DOHH2 (cell line): ENCODE data around the gene CD99.

Source experiments
- H3F3A ChIP-seq: fragments of 200-600 bp; sonication (generic), shearing (Covaris generic); 2 replicates; pipeline ENCODE4 v1.6.0; 2016; ENCODE audit warnings: antibody characterized with exemption, mild to moderate bottlenecking; ENCODE audit not compliant: control insufficient read depth, insufficient read depth
- H3K27ac ChIP-seq: fragments of 200-600 bp; sonication (generic); 2 replicates; pipeline ENCODE4 v1.5.1; 2014; ENCODE audit warnings: low read depth, mild to moderate bottlenecking, low read length, moderate library complexity
- H3K27me3 ChIP-seq: fragments of 200-600 bp; sonication (generic); 2 replicates; pipeline ENCODE4 v1.6.1; 2014; ENCODE audit warnings: mild to moderate bottlenecking, low read length, mixed read lengths; ENCODE audit not compliant: control insufficient read depth
- H3K36me3 ChIP-seq: fragments of 200-600 bp; sonication (generic); 2 replicates; pipeline ENCODE4 v1.6.1; 2014; ENCODE audit warnings: mild to moderate bottlenecking, low read length, moderate library complexity, mixed read lengths; ENCODE audit not compliant: control insufficient read depth
- H3K4me1 ChIP-seq: fragments of 200-600 bp; sonication (generic); 2 replicates; pipeline ENCODE4 v1.6.1; 2014; ENCODE audit warnings: mild to moderate bottlenecking, low read length, mixed read lengths; ENCODE audit not compliant: control insufficient read depth
- H3K4me2 ChIP-seq: fragments of 200-600 bp; sonication (generic); 2 replicates; pipeline ENCODE4 v1.6.0; 2014; ENCODE audit warnings: mild to moderate bottlenecking, low read length, moderate library complexity
- H3K4me3 ChIP-seq: fragments of 200-600 bp; sonication (generic); 2 replicates; pipeline ENCODE4 v1.5.1; 2014; ENCODE audit warnings: mild to moderate bottlenecking, low read length, mixed read lengths
- H3K79me2 ChIP-seq: fragments of 200-600 bp; sonication (generic); 2 replicates; pipeline ENCODE4 v1.6.1; 2014; ENCODE audit warnings: mild to moderate bottlenecking, low read length, mixed read lengths; ENCODE audit not compliant: control insufficient read depth
- H3K9me2 ChIP-seq: fragments of 200-600 bp; sonication (generic); replicated peaks from 2 replicates; pipeline ENCODE4 v1.6.1; 2014; ENCODE audit warnings: mild to moderate bottlenecking, low read length, mixed read lengths; ENCODE audit not compliant: control insufficient read depth
- H3K9me3 ChIP-seq: fragments of 200-600 bp; sonication (generic); 2 replicates; pipeline ENCODE4 v1.6.1; 2014; ENCODE audit warnings: antibody characterized with exemption, low read length, mixed read lengths; ENCODE audit not compliant: control insufficient read depth, insufficient read depth
- H4K20me1 ChIP-seq: fragments of 200-600 bp; sonication (generic); 2 replicates; pipeline ENCODE4 v1.6.0; 2014; ENCODE audit warnings: low read depth, mild to moderate bottlenecking, antibody characterized with exemption, low read length, moderate library complexity; ENCODE audit not compliant: control insufficient read depth, insufficient read depth
- CTCF ChIP-seq: fragments of 200-600 bp; sonication (generic); IDR thresholded peaks from one replicate; pipeline ENCODE4 v1.5.1; 2014; ENCODE audit warnings: antibody characterized with exemption, mild to moderate bottlenecking, low read depth, low read length; ENCODE audit not compliant: poor library complexity, severe bottlenecking
- EZH2phosphoT487 ChIP-seq: fragments of 200-600 bp; sonication (generic); IDR thresholded peaks from 2 replicates; pipeline ENCODE4 v1.6.1; 2017; ENCODE audit warnings: borderline replicate concordance, mild to moderate bottlenecking, antibody characterized with exemption, low read length, moderate library complexity, mixed read lengths

The CD99 gene

GRCh38 chrX:2782778-2783177 lies 91.7 kb downstream of the CD99 start:
- TF ChIP-seq CTCF: no peak
- no peak for TF ChIP-seq EZH2phosphoT487
- H3K27ac ChIP-seq: no peak overlapping the region
- H3K4me2 ChIP-seq: no peak overlapping the region
- H3K79me2 ChIP-seq: no peaks in the 10 kb centered on the region
- H4K20me1 ChIP-seq: no peaks in the 10 kb centered on the region
- no peaks in the 10 kb centered on the region for H3K9me2 ChIP-seq
- H3K4me3 ChIP-seq: no peak overlapping the region
- no peaks in the 10 kb centered on the region for H3K9me3 ChIP-seq
- H3K27me3 ChIP-seq: no peaks in the 10 kb centered on the region
- no peaks in the 10 kb centered on the region for H3F3A ChIP-seq
- no peaks in the 10 kb centered on the region for H3K36me3 ChIP-seq
- no peaks in the 10 kb centered on the region for H3K4me1 ChIP-seq

- Histone ChIP-seq H3K36me3 (no peaks in the 10 kb centered on the region), H3K4me2 (no peak overlapping the region), H3K27ac (no peak overlapping the region), H3K4me3 (no peak overlapping the region), H3K27me3 (no peaks in the 10 kb centered on the region), H3K4me1 (no peaks in the 10 kb centered on the region), H3K9me2 (no peaks in the 10 kb centered on the region), H3F3A (no peaks in the 10 kb centered on the region), H3K79me2 (no peaks in the 10 kb centered on the region), H4K20me1 (no peaks in the 10 kb centered on the region), H3K9me3 (no peaks in the 10 kb centered on the region)
- TF ChIP-seq EZH2phosphoT487 (no peak), CTCF (no peak)
These were observed 92.9 kb downstream of the CD99 start for GRCh38 chrX:2784026-2784425.

- TF ChIP-seq EZH2phosphoT487: no peak
- TF ChIP-seq CTCF: no peak
- Histone ChIP-seq H3K4me2 (no peak overlapping the region), H3K79me2 (no peaks in the 10 kb centered on the region), H3F3A (no peaks in the 10 kb centered on the region), H4K20me1 (no peaks in the 10 kb centered on the region), H3K36me3 (no peaks in the 10 kb centered on the region), H3K4me1 (no peaks in the 10 kb centered on the region), H3K27me3 (no peaks in the 10 kb centered on the region), H3K4me3 (no peak overlapping the region), H3K9me2 (no peaks in the 10 kb centered on the region), H3K27ac (no peak overlapping the region), H3K9me3 (no peaks in the 10 kb centered on the region)
These were observed 94.4 kb downstream of the CD99 start for GRCh38 chrX:2785538-2785937.

- TF ChIP-seq EZH2phosphoT487 (no peak), CTCF (no peak)
These were observed 97.9 kb downstream of the CD99 start for GRCh38 chrX:2788980-2789379.

More at GRCh38 chrX:2788980-2789379, 97.9 kb downstream of the CD99 start:
- H3K4me1 ChIP-seq: no peaks in the 10 kb centered on the region
- H3K9me2 ChIP-seq: no peaks in the 10 kb centered on the region
- H3K27me3 ChIP-seq: no peaks in the 10 kb centered on the region
- no peaks in the 10 kb centered on the region for H3F3A ChIP-seq
- no peaks in the 10 kb centered on the region for H3K9me3 ChIP-seq
- H3K79me2 ChIP-seq: no peaks in the 10 kb centered on the region
- H3K27ac ChIP-seq: no peak overlapping the region
- no peak overlapping the region for H3K4me2 ChIP-seq
- no peak overlapping the region for H3K4me3 ChIP-seq
- no peaks in the 10 kb centered on the region for H4K20me1 ChIP-seq
- no peaks in the 10 kb centered on the region for H3K36me3 ChIP-seq
